ENCODE measurements around the gene NKAIN2.

The NKAIN2 gene

DNA sequence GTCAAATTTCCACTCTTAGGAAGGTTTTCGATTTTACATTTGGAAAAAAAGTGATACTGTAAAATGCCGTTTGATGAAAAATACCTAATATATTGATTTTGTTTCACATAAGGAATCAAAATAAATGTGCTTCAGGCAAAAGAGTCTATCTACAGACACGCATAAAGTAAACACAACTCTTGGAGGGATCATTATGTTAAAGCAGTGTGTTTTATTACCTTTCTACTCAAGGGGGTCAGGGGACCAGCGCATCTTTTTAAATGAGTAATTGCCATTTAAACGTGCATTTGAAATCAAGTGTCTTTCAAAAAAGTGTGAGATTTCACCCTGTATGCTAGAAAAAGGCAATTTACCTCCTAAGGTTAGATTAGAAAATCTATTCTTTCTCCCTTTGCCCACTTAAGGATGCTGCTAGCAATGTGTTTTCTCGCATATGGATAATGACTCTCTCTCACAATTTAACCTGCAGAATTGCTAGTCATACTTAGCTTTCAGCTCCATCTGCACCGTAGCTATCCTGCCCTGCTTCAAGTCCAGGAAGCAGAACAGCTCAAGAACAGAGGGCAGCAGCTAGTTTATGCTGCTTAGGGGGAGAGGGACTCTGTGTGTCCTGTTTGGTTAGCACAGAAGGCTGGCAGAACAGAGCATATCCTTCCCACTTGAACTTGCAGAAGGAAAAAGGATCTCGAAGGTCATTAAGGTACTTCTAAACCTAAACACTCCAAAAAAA is 35.0 kb downstream of the NKAIN2 start (continued):
- TF ChIP-seq, protein P1, sequence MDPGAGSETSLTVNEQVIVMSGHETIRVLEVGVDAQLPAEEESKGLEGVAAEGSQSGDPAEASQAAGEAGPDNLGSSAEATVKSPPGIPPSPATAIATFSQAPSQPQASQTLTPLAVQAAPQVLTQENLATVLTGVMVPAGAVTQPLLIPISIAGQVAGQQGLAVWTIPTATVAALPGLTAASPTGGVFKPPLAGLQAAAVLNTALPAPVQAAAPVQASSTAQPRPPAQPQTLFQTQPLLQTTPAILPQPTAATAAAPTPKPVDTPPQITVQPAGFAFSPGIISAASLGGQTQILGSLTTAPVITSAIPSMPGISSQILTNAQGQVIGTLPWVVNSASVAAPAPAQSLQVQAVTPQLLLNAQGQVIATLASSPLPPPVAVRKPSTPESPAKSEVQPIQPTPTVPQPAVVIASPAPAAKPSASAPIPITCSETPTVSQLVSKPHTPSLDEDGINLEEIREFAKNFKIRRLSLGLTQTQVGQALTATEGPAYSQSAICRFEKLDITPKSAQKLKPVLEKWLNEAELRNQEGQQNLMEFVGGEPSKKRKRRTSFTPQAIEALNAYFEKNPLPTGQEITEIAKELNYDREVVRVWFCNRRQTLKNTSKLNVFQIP (CRISPR knock-in tag; IDR thresholded peaks at IDR 0.05; ENCODE audit: borderline replicate concordance, low read depth) = no peak
- TF ChIP-seq OSR1 (CRISPR knock-in tag; IDR thresholded peaks at IDR 0.05) (no peak), ZNF565 (CRISPR knock-in tag; conservative IDR thresholded peaks at IDR 0.05; ENCODE audit: low read depth) (no peak), ISL1 (CRISPR knock-in tag; IDR thresholded peaks at IDR 0.05) (no peak), TCF4 (CRISPR knock-in tag; IDR thresholded peaks at IDR 0.05; ENCODE audit: borderline replicate concordance) (no peak), ZNF8 (CRISPR knock-in tag; IDR thresholded peaks at IDR 0.05) (no peak), BACH2 (CRISPR knock-in tag; IDR thresholded peaks at IDR 0.05; ENCODE audit: borderline replicate concordance) (no peak), PPARA (CRISPR knock-in tag; IDR thresholded peaks at IDR 0.05; ENCODE audit: borderline replicate concordance) (no peak), CSDC2 (CRISPR knock-in tag; IDR thresholded peaks at IDR 0.05) (no peak), ZFP30 (CRISPR knock-in tag; IDR thresholded peaks at IDR 0.05) (no peak), ZC3H10 (CRISPR knock-in tag; IDR thresholded peaks at IDR 0.05) (no peak), ZFP3 (CRISPR knock-in tag; IDR thresholded peaks at IDR 0.05) (no peak)
- TF ChIP-seq, protein P2, sequence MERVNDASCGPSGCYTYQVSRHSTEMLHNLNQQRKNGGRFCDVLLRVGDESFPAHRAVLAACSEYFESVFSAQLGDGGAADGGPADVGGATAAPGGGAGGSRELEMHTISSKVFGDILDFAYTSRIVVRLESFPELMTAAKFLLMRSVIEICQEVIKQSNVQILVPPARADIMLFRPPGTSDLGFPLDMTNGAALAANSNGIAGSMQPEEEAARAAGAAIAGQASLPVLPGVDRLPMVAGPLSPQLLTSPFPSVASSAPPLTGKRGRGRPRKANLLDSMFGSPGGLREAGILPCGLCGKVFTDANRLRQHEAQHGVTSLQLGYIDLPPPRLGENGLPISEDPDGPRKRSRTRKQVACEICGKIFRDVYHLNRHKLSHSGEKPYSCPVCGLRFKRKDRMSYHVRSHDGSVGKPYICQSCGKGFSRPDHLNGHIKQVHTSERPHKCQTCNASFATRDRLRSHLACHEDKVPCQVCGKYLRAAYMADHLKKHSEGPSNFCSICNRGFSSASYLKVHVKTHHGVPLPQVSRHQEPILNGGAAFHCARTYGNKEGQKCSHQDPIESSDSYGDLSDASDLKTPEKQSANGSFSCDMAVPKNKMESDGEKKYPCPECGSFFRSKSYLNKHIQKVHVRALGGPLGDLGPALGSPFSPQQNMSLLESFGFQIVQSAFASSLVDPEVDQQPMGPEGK (CRISPR knock-in tag; IDR thresholded peaks at IDR 0.05; ENCODE audit: borderline replicate concordance) = no peak

DNA sequence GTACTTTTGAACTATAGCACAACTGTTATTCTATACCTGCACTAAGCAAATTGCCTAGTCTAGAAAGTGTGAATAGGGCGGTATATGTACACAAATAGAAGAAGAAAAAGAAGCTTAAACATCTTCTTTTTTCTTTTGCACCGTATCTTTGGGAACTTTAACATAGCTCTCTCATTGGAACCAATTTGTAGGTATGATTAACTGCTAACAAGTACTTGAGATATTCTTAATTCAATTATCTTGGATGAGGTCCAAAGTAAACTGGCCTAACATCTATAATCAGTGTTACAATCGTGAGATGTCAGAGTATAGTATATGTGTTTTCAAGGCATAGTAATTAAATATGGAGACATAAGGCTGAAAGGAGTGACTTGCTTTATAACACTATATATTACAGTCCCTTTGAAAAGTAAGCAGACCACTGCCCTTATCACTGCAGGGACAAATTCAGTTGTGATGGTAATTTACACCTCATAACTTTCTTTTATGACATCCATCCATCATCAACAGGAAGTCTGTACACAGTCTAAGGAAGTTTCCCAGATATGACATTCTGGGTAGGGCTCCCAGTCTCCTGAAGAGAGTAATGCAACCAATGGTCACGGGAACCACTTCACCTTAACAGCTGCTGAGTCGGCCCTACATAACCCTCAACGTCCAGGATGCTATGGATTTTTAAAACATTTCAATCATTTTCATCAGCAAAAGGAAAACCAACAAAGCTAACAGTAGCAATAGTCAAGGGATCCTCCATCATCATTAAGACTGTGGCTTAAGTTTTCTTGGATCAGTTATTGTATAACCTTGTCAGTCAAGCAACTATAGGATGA is 37.6 kb downstream of the NKAIN2 start:
- TF ChIP-seq CSDC2 (CRISPR knock-in tag; IDR thresholded peaks at IDR 0.05) = no peak
- no peak for TF ChIP-seq GLIS3 (CRISPR knock-in tag; IDR thresholded peaks at IDR 0.05)
- no peak for TF ChIP-seq ZNF565 (CRISPR knock-in tag; conservative IDR thresholded peaks at IDR 0.05; ENCODE audit: low read depth)
- TF ChIP-seq ISL1 (CRISPR knock-in tag; IDR thresholded peaks at IDR 0.05) = no peak
- TF ChIP-seq, protein P1 (CRISPR knock-in tag; IDR thresholded peaks at IDR 0.05; ENCODE audit: borderline replicate concordance, low read depth) = no peak
- no peak for TF ChIP-seq CREB5 (CRISPR knock-in tag; IDR thresholded peaks at IDR 0.05; ENCODE audit: low read depth)
- TF ChIP-seq, protein P2 (CRISPR knock-in tag; IDR thresholded peaks at IDR 0.05; ENCODE audit: borderline replicate concordance) = no peak
- TF ChIP-seq RARB (CRISPR knock-in tag; IDR thresholded peaks at IDR 0.05) = no peak
- no peak for TF ChIP-seq ARNTL (CRISPR knock-in tag; IDR thresholded peaks at IDR 0.05; ENCODE audit: borderline replicate concordance, low read depth)
- TF ChIP-seq ZFP30 (CRISPR knock-in tag; IDR thresholded peaks at IDR 0.05) = no peak
- TF ChIP-seq, protein P3, sequence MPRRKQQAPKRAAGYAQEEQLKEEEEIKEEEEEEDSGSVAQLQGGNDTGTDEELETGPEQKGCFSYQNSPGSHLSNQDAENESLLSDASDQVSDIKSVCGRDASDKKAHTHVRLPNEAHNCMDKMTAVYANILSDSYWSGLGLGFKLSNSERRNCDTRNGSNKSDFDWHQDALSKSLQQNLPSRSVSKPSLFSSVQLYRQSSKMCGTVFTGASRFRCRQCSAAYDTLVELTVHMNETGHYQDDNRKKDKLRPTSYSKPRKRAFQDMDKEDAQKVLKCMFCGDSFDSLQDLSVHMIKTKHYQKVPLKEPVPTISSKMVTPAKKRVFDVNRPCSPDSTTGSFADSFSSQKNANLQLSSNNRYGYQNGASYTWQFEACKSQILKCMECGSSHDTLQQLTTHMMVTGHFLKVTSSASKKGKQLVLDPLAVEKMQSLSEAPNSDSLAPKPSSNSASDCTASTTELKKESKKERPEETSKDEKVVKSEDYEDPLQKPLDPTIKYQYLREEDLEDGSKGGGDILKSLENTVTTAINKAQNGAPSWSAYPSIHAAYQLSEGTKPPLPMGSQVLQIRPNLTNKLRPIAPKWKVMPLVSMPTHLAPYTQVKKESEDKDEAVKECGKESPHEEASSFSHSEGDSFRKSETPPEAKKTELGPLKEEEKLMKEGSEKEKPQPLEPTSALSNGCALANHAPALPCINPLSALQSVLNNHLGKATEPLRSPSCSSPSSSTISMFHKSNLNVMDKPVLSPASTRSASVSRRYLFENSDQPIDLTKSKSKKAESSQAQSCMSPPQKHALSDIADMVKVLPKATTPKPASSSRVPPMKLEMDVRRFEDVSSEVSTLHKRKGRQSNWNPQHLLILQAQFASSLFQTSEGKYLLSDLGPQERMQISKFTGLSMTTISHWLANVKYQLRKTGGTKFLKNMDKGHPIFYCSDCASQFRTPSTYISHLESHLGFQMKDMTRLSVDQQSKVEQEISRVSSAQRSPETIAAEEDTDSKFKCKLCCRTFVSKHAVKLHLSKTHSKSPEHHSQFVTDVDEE (CRISPR knock-in tag; IDR thresholded peaks at IDR 0.05) = no peak
- TF ChIP-seq SNAI2 (CRISPR knock-in tag; IDR thresholded peaks at IDR 0.05) = no peak
- no peak for TF ChIP-seq ZNF70 (CRISPR knock-in tag; IDR thresholded peaks at IDR 0.05)
- TF ChIP-seq ZFP3 (CRISPR knock-in tag; IDR thresholded peaks at IDR 0.05) = no peak
- no peak for TF ChIP-seq ZNF8 (CRISPR knock-in tag; IDR thresholded peaks at IDR 0.05)
- no peak for TF ChIP-seq OSR1 (CRISPR knock-in tag; IDR thresholded peaks at IDR 0.05)
- ATAC-seq = no peak
